Fibroblast of the aortic adventitia (primary cell): Measurements from ENCODE around the gene FHDC1. TPM values are rescaled to one million over a fixed set of nuclear protein-coding genes. Genes with fewer than 3 reads are reported as not detected.

Experiments
- DNase-seq: peaks from one replicate; pipeline ENCODE4 v3.0.0-alpha.2; 2010; ENCODE audit warnings: low read depth
- H3K4me3 ChIP-seq: 2 replicates; pipeline ENCODE4 v1.5.1; 2011; ENCODE audit warnings: low read depth, mild to moderate bottlenecking, control low read depth, low read length, moderate library complexity
- total RNA-seq: library from RNA; depleted of rRNA; stranded (reverse); fragments of >200 nt; gene quantifications from 2 replicates; pipeline ENCODE4 v1.2.3, GENCODE V29; 2012; ENCODE audit warnings: low replicate concordance
- TF ChIP-seq, protein P1 (sequence below): IDR thresholded peaks from 2 replicates; pipeline ENCODE4 v1.5.1; 2011; ENCODE audit warnings: mild to moderate bottlenecking, low read length, control low read depth, inconsistent platforms; ENCODE audit not compliant: insufficient read depth

FHDC1 gene
- total RNA-seq, 1 donor = 0.09 TPM

DNA sequence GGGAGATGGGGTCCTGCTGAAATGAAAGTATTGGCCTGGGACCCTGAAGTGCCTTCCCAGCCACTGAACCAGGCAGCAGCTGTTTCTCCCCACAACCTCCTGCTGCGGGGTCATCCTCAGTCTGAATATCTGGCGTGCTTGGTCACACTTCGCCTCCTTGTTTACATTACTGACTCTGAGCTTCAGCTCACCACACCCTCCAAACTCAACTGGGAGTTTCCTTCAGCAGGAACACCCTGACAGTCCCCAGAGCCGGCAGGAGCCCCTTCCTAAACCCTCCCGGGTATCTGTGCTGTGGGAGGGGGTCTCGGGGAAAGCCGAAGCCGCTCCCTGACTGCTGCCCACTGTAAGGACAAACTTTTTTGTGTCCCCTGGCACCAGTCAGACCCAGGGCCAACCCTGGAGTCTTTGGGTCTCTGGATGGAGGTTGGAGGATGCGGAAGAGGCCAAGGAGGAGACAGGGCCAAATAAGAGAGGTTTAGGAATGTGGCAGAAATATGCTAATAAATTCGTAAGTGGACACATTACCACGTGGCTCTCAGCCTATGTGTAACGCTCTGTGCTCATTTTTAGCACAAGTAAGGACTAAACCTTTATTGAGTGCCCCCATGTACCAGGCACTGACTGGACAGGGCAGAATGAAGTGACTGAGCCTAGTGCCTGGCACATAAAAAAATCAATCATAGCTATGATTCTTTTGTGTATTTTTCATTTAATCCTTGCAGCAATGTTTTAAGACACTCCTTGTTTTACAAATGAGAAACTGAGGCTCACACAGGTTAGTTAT lies 20.7 kb downstream of the FHDC1 start:
- no peak overlapping the region for H3K4me3 ChIP-seq
- TF ChIP-seq, protein P1, sequence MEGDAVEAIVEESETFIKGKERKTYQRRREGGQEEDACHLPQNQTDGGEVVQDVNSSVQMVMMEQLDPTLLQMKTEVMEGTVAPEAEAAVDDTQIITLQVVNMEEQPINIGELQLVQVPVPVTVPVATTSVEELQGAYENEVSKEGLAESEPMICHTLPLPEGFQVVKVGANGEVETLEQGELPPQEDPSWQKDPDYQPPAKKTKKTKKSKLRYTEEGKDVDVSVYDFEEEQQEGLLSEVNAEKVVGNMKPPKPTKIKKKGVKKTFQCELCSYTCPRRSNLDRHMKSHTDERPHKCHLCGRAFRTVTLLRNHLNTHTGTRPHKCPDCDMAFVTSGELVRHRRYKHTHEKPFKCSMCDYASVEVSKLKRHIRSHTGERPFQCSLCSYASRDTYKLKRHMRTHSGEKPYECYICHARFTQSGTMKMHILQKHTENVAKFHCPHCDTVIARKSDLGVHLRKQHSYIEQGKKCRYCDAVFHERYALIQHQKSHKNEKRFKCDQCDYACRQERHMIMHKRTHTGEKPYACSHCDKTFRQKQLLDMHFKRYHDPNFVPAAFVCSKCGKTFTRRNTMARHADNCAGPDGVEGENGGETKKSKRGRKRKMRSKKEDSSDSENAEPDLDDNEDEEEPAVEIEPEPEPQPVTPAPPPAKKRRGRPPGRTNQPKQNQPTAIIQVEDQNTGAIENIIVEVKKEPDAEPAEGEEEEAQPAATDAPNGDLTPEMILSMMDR = no peak
- peak; percentile 45 for DNase-seq

DNA sequence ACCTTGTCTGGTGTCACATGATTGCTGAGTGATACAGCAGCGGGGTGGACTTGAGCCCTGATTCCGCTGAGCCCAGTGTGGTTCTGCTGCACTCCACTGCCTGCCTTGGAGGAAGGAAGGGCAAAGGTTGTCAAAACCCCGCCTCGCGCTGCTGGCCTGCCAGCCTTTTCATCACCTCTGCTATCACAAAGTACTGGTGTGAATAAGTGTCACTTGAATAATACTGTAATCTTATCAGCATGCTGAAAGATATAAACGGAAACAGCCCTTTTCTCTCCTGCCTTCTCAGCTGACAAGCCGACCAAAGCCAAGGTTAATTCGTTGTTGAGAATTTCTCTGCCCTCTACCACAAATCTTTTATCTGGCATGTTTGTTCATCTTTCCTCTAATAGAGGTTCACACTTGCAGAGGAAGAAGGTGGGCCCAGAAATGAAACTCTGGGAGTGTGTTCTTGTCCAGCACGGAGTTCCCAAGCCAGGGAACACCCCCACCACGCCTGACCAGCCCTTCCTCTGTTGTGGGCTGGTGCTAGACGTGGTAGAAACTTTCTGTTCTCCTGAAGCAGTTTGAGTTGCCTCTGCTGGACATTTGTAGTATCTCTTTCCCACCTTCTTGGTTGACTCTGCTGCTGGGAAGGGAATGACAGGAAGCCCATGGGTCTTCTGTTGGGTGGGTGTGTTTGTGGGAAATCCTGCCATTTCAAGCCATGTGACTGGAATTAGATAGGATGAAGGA lies 21.5 kb downstream of the FHDC1 start:
- no peak overlapping the region for H3K4me3 ChIP-seq
- peak; percentile 39 for DNase-seq
- TF ChIP-seq, protein P1 = peak; percentile 18

DNA sequence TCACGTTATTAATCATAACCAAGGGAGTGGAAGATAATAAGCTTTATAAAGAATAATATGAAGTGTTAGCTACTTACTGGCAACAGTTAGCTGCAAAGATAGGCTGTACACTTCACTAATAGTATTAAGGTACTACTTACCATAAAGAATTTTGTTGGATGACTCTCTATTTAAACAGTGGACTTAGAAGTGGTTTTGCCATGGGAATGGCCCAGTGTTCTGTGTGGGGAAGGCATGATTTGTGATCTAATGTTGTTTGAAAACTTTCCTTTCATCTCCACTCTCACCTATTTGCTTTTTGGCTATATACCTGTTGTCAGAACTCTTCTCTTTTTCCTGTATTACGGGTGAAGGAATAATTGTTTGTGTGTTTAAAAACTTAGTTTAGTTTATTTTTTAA lies 23.0 kb downstream of the FHDC1 start:
- TF ChIP-seq, protein P1 = no peak
- DNase-seq = no peak

GRCh38 chr4:152960082-152960481 lies 24.0 kb downstream of the FHDC1 start:
- TF ChIP-seq, protein P1 = no peak
- DNase-seq = no peak
- no peak overlapping the region for H3K4me3 ChIP-seq

More for the DNA sequence above, 23.0 kb downstream of the FHDC1 start:
- H3K4me3 ChIP-seq = no peak overlapping the region

GRCh38 chr4:152961014-152961772 lies 25.1 kb downstream of the FHDC1 start:
- TF ChIP-seq, protein P1 = no peak
- H3K4me3 ChIP-seq = no peak overlapping the region
- DNase-seq = no peak

DNA sequence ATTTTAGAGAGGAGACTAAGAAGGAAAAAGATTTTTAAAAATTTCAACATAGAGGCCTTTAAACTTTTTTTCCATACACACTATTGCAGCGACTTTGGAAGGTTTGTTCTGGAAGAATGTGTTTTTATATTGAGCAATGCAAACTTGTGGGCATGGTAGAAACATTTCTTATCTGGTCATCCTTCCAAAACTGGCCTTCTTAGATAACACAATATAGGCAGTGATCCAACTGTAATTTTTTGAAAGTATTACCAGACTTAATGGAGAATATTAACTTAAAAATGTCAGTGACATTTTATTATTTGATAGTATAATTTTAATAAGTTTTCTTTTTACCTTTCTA lies 25.6 kb downstream of the FHDC1 start:
- no peak overlapping the region for H3K4me3 ChIP-seq
- TF ChIP-seq, protein P1 = no peak
- peak; percentile 74 for DNase-seq
